Measurements from ENCODE around the gene APBB1IP.
A peak's percentile ranks its signal among the peaks of the same experiment; 100 is the strongest.
"Not testable (repeated sequence)": the region's sequence is repeated elsewhere in the genome, so short reads cannot be mapped to it uniquely, and the experiment has no call there.

Gene APBB1IP, protein sequence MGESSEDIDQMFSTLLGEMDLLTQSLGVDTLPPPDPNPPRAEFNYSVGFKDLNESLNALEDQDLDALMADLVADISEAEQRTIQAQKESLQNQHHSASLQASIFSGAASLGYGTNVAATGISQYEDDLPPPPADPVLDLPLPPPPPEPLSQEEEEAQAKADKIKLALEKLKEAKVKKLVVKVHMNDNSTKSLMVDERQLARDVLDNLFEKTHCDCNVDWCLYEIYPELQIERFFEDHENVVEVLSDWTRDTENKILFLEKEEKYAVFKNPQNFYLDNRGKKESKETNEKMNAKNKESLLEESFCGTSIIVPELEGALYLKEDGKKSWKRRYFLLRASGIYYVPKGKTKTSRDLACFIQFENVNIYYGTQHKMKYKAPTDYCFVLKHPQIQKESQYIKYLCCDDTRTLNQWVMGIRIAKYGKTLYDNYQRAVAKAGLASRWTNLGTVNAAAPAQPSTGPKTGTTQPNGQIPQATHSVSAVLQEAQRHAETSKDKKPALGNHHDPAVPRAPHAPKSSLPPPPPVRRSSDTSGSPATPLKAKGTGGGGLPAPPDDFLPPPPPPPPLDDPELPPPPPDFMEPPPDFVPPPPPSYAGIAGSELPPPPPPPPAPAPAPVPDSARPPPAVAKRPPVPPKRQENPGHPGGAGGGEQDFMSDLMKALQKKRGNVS

DNA sequence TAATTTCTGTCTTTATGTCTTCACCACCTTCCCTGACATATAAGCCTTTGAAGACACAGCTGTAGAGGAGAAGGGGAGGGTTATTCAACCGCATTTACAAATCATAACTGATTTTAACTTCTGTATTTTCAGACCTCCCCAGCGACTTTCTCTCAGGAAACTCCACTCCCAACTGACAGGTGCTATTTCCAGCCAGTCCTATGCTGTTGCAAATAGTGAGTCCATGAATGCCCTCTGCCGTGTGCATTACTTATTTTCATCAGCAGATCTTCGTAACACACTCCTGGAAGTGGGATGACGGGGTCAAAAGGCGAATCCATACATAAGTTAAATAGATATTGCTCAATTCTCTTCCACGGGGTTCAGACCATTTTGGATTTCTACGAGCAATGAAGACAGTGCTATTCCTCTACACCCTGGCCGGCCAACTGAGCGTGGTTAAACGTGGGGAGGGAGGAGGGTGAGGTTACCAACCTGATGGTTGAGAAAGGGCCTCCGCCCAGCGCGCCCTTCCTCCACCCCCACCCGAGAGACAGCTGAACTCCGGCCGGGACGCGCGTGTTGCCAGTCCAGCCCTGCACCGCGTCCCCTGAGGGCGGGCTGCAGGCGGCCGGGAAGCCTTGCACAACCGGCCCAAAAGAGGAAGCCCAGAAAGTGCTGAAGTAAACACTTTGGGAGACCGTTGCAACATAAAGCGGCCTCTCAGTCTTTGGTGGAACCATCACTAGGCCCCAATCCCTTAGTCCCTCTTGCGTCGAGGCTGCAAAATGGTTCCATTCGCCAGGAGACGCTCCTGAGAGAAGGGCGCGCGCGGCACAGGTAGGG, at the start of gene APBB1IP:
APBB1IP (plus strand) TSS at position 705 of the 825 bp plus-strand sequence. CDS start 53,986 bp downstream, outside the sequence.
- DNase-seq (ENCODE audit: insufficient read length, low spot score) (no peak), FAIRE-seq (no peak)
- TF ChIP-seq POLR2A (IDR thresholded peaks at IDR 0.05; ENCODE audit: low read depth, low read length) = no peak

DNA sequence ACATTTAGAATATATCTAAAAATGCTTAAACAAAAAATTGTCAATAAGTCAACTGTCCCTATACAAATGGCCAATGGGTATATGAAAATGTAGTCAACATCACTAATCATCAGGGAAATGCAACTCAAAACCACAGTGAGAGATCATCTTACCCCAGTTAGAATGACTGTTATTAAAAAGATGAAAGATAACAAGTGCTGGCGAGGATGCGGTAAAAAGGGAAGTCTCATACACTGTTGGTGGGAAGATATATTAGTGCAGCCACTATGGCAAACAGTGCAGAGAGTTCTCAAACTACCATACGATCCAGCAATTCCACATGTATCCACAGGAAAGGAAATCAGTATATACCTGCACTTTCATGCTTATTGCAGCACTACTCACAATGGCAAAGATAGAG, 48.6 kb upstream of the APBB1IP start:
- DNase-seq (ENCODE audit: insufficient read length, low spot score) (no peak), FAIRE-seq (no peak)
- TF ChIP-seq POLR2A (IDR thresholded peaks at IDR 0.05; ENCODE audit: low read depth, low read length) = no peak

DNA sequence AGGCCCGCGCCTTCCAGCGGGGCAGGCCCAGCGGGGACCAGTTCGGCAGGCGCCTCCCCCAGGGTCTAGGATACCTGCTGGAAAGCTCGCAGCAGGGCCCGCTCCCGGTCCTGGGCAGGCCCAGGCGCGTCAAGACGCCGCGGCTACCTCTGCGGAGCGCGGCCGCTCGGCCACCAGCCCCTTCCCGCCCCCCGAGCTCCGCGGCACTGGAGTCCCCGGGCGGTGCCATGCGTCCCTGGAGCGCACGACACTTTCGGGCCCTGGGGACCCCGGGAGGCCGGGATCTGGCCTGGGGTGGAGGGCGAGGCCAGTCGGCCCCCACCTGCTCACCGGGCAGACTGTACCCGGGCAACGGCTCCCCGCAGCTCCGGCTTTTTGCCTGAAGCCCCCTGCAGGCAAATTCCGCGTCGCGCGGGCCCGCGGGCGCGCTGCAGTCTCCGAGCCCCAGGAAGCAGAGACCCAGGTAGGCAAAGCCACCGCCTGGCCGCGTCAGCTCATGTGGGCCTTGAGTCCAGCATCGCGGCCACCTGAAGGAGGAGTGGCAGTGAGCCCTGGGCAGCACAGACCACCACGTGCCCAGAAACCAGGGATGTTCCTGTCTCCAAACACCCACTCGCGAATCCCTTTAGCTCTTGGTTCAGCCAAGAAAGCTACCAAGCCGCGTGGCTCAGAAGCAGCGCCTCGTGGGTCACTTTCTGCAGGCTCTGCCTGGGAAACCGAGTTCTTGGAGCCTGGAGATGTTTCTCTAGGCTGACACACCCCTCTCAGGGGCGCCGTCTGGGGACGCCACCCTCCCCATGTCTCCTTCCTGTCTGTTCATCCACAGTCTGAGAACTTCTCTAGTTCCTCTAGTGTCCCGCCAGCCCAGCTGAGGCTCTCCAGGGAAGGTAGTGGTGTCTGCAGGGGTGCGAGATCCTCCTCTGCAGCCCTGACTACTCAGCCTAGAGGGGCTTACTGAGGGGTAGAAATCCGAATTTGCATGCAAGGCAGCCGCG, 46.1 kb upstream of the APBB1IP start:
- no peak for TF ChIP-seq POLR2A (IDR thresholded peaks at IDR 0.05; ENCODE audit: low read depth, low read length)
- DNase-seq (ENCODE audit: insufficient read length, low spot score) = no peak
- FAIRE-seq = no peak

DNA sequence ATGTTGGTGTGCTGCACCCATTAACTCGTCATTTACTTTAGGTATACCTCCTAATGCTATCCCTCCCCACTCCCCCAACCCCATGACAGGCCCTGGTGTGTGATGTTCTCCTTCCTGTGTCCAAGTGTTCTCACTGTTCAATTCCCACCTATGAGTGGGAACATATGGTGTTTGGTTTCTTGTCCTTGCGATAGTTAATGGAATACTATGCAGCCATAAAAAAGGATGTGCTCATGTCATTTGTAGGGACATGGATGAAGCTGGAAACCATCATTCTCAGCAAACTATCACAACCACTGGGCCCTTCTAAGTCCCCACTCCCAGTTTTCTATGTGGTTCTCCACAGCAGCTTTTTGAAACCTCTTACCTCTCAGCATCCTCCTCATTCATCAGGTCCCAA, 39.8 kb upstream of the APBB1IP start:
- DNase-seq (ENCODE audit: insufficient read length, low spot score); FAIRE-seq: not testable (repeated sequence)

DNA sequence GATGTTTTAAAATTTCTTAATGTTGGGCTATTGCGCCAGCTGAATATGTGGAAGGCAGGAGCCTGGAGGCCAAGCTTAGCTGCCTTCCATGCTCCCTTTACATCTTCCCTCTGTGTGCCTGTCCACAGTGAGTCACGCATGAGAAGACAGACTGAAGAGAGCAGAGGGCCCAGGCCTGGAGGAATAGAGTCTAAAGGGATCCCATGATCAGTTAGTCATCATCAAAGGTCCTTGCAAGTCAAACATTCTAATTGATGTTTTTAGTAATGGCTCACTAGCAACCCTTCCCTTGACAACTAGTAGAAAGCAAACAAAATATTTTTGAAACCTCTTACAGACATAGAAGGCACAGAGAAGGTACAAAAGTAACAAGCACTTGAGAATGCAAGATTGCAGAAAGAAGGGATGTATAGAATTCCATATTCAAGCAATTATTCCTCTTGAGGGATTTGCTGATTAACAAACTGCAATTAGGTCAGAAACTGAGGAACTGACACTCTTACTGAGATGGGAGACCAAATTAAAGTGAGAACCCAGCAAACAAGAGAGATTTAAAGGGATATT, 30.7 kb upstream of the APBB1IP start:
- DNase-seq (ENCODE audit: insufficient read length, low spot score) = peak; percentile 54
- no peak for TF ChIP-seq POLR2A (IDR thresholded peaks at IDR 0.05; ENCODE audit: low read depth, low read length)
- peak; percentile 97 for FAIRE-seq

DNA sequence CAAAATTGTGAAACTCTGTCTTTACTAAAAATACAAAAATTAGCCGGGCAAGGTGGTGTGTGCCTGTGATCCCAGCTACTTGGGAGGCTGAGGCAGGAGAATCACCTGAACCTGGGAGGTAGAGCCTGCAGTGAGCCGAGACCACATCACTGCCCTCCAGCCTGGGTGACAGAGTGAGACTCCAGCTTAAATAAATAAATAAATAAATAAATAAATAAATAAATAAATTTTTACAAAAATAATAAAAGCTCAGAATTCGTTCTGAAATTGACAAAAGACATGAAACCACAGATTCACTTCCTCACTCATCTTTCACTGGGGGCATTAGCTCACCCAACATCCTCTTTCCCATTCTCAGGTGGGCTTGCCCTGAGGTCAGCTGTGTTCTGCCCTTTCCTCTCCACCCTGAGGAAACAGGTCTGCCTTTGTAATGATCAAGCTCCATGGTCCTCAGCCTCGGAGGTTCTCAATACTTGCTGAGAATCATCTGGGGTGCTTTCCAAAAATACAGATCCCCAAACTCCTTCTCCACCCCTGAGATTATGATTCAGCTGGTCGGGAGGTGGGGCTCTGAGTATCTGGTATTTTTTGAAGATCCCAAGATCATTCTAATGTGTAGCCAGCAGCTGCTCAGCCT, 29.2 kb upstream of the APBB1IP start:
- TF ChIP-seq POLR2A (IDR thresholded peaks at IDR 0.05; ENCODE audit: low read depth, low read length) = no peak
- DNase-seq (ENCODE audit: insufficient read length, low spot score) = no peak
- no peak for FAIRE-seq

DNA sequence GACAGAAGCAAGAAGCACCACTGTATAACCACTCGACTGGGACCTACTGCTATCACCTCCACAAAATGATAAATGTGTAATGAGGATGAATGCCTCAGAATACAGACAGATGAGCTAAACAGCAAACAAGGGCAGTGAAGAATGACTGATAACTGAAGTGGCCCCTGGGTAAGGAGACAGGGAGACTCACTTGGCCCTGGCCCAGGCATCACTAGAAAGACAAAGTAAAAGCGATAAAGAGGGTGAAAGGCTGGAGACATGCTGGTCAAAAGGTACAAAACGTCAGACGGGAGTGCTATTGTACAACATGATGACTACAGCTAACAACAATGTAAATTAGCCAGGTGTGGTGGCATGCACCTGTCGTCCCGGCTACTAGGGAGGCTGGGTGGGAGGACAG, 27.8 kb upstream of the APBB1IP start:
- DNase-seq (ENCODE audit: insufficient read length, low spot score) (no peak), FAIRE-seq (no peak)
- TF ChIP-seq POLR2A (IDR thresholded peaks at IDR 0.05; ENCODE audit: low read depth, low read length) = no peak

DNA sequence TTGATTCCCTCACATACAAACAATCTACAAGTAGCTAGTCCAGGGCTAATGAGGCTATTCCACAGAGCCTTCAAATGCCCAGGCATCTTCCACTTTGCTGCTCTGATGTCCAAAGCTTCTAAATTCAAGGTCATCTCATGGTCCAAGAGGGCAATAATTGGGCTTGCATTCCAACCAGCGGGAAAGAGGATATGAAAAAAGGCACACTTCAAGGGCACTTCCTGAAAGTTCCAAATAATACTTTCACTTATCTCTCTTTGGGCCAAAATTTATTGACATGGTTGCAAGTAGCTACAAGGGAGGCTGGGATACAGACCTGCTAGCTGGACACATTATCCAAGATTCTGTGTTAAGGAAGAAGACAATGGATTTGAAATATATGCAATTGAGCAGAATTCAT, 25.2 kb upstream of the APBB1IP start:
- no peak for TF ChIP-seq POLR2A (IDR thresholded peaks at IDR 0.05; ENCODE audit: low read depth, low read length)
- FAIRE-seq = no peak
- no peak for DNase-seq (ENCODE audit: insufficient read length, low spot score)

DNA sequence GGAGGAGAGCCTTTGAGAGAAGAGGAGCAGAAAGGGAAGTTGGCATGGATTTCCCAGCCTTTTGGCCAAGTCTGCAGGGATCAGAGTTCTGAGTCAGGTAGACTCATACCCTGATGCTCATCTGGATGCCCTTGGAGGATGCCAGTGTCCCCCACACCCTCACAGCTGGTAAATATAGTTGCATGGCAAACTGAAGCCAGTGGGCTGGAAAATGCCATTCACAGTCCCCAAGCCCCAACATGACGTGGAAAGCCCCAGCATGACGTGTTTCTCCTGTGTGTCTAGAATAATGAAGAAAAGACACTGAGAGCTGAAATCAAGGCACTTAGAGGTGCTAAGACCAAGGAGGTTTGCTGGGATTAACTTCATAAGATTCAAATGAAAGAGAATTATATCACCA, 24.8 kb upstream of the APBB1IP start:
- FAIRE-seq (no peak), DNase-seq (ENCODE audit: insufficient read length, low spot score) (no peak)
- no peak for TF ChIP-seq POLR2A (IDR thresholded peaks at IDR 0.05; ENCODE audit: low read depth, low read length)

DNA sequence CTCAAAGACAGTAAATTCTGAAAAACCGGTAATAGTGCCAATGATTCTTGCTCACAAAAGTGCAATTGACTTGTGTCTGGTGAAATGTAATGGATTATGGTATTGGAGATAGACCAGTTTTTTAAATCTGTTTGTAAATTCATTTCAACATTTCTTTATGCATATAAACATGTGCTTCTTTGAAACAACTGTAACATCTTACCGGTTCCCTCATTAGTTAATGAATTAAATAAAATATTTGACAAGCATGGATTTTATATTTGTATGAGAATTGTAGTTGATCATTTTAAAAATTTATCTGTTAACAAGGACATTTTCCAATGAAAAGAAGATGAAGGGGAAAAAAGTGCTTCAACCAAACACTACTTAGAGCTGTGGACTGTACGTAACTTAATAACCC, 21.0 kb upstream of the APBB1IP start:
- FAIRE-seq = no peak
- DNase-seq (ENCODE audit: insufficient read length, low spot score) = no peak
- TF ChIP-seq POLR2A (IDR thresholded peaks at IDR 0.05; ENCODE audit: low read depth, low read length) = no peak

DNA sequence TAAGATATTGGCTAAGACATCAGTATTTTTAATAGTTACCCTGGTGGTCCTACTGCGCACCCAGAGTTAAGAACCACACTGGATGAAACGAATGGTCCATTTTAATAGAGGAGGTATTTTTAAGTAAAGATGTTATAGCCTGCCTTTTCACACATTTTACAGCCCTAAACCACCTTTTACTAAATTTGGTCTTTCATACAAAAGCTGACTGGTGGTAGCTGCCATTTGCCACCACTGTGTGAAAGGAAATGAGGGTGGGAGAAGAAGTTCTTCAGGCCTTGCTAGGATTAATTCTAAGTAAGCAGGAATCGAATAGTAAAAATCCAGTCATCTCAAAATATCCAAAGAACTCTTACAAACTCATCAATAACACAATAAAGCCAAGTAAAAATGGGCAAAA, 15.2 kb upstream of the APBB1IP start:
- no peak for TF ChIP-seq POLR2A (IDR thresholded peaks at IDR 0.05; ENCODE audit: low read depth, low read length)
- no peak for DNase-seq (ENCODE audit: insufficient read length, low spot score)
- no peak for FAIRE-seq

DNA sequence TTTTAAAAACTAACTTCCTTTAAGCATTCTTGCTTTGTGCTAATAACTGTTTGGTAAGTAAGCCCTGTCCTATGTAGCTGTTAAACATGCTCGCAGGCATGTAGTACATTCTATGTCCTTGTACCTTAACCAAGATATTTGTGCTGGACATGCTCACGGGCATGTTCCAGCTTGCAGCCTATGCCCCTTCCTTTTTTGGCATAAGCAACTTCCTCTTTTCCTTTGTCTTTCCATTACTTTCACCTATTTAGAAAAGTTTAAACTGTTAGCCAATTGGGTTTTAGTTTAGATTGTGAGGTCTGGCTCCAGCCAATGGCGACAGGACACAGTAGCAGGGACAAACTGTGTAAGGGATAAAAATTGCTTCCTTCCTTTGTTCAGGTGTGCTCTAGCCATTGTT, 14.4 kb upstream of the APBB1IP start:
- no peak for TF ChIP-seq POLR2A (IDR thresholded peaks at IDR 0.05; ENCODE audit: low read depth, low read length)
- no peak for FAIRE-seq
- no peak for DNase-seq (ENCODE audit: insufficient read length, low spot score)
